ENCODE data around the gene PON3. TPM values are rescaled to one million over a fixed set of nuclear protein-coding genes. Genes with fewer than 3 reads are reported as not detected.

PON3 gene
- total and polyA plus RNA-seq, 4 experiments from 2014 or later: not detected

GRCh38 chr7:95327356-95327755, 68.8 kb downstream of the PON3 start:
- intact Hi-C loops (cut with micrococcal nuclease): no loop called here
- Histone ChIP-seq H3K4me1 (ENCODE audit: insufficient read depth, low read length) (peaks cover 5% of the 10 kb centered on the region), H3K9me3 (ENCODE audit: control insufficient read depth in 1 of 2, low read length in 2 of 2) (no peaks in the 10 kb centered on the region), H3K4me3 (ENCODE audit: low read length in 2 of 2) (no peak overlapping the region), H3K27me3 (ENCODE audit: insufficient read depth, low read length) (no peaks in the 10 kb centered on the region), H3K36me3 (ENCODE audit: insufficient read depth, low read length) (no peaks in the 10 kb centered on the region), H3K27ac (ENCODE audit: low read depth, low read length) (no peak overlapping the region)
- no peak overlapping the region for H3K27ac Mint-ChIP-seq
- peaks cover 3 to 4% of the 10 kb centered on the region in 2 donors for H3K27me3 Mint-ChIP-seq
- POLR2A ChIA-PET (ENCODE audit: partially characterized antibody): no interaction called here
- peaks cover 9 to 17% (median 15%) of the 10 kb centered on the region in 4 donors for H3K4me1 Mint-ChIP-seq
- H3K36me3 Mint-ChIP-seq: no peaks in the 10 kb centered on the region
- DNase-seq: no peak
- no peak overlapping the region for H3K4me3 Mint-ChIP-seq
- CTCF ChIA-PET (ENCODE audit: partially characterized antibody): no interaction called here
- peaks cover 0 to 4% (median 0%) of the 10 kb centered on the region in 8 donors for H3K9me3 Mint-ChIP-seq

- intact Hi-C loops (cut with micrococcal nuclease): no loop called here
- ChIA-PET POLR2A (ENCODE audit: partially characterized antibody) (no interaction called here), CTCF (ENCODE audit: partially characterized antibody) (interaction anchor here (1.2 kb wide), 1 partner anchor 87 kb away, joined by 3 read pairs; no protein-coding TSS in a partner anchor)
- peak in 1 of 5 donors; percentile 7 for DNase-seq
- Histone ChIP-seq H3K27me3 (ENCODE audit: insufficient read depth, low read length) (no peaks in the 10 kb centered on the region), H3K9me3 (ENCODE audit: control insufficient read depth in 1 of 2, low read length in 2 of 2) (no peaks in the 10 kb centered on the region), H3K4me3 (ENCODE audit: low read length in 2 of 2) (peak within 1 kb of the TSS in 1 of 2 donors; percentile 5), H3K27ac (ENCODE audit: low read depth, low read length) (no peak within 1 kb of the TSS), H3K4me1 (ENCODE audit: insufficient read depth, low read length) (no peaks in the 10 kb centered on the region), H3K36me3 (ENCODE audit: insufficient read depth, low read length) (no peaks in the 10 kb centered on the region)
- Mint-ChIP-seq H3K27me3 (peaks cover 3 to 4% of the 10 kb centered on the region in 2 donors), H3K9me3 (peaks cover 0 to 4% (median 0%) of the 10 kb centered on the region in 8 donors), H3K27ac (no peak within 1 kb of the TSS), H3K36me3 (no peaks in the 10 kb centered on the region), H3K4me1 (peaks cover 0 to 5% (median 2%) of the 10 kb centered on the region in 4 donors), H3K4me3 (peak within 1 kb of the TSS in 3 of 8 donors; percentile 3 to 64 (median 62))
Observed at GRCh38 chr7:95324431-95324830, 71.7 kb downstream of the PON3 start, which contains the start of gene PON1. PON1 (minus strand) TSS chr7:95324532; CDS start chr7:95324475, 57 bp downstream.

- no peaks in the 10 kb centered on the region for H3K36me3 Mint-ChIP-seq
- no peaks in the 10 kb centered on the region for H3K9me3 ChIP-seq (ENCODE audit: control insufficient read depth in 1 of 2, low read length in 2 of 2)
- no peak overlapping the region for H3K27ac ChIP-seq (ENCODE audit: low read depth, low read length)
- H3K36me3 ChIP-seq (ENCODE audit: insufficient read depth, low read length): no peaks in the 10 kb centered on the region
- no peak overlapping the region for H3K27ac Mint-ChIP-seq
- POLR2A ChIA-PET (ENCODE audit: partially characterized antibody): no interaction called here
- no peaks in the 10 kb centered on the region for H3K27me3 ChIP-seq (ENCODE audit: insufficient read depth, low read length)
- DNase-seq: no peak
- H3K9me3 Mint-ChIP-seq: peaks cover 0 to 4% (median 0%) of the 10 kb centered on the region in 8 donors
- peaks cover 3 to 4% of the 10 kb centered on the region in 2 donors for H3K27me3 Mint-ChIP-seq
- H3K4me1 Mint-ChIP-seq: peaks cover 0 to 5% (median under 1%) of the 10 kb centered on the region in 4 donors
- no peak overlapping the region for H3K4me3 ChIP-seq (ENCODE audit: low read length in 2 of 2)
- intact Hi-C loops (cut with micrococcal nuclease): no loop called here
- CTCF ChIA-PET (ENCODE audit: partially characterized antibody): interaction anchor here (1.2 kb wide), 1 partner anchor 88 kb away, joined by 3 read pairs; no protein-coding TSS in a partner anchor
- H3K4me1 ChIP-seq (ENCODE audit: insufficient read depth, low read length): no peaks in the 10 kb centered on the region
- no peak overlapping the region for H3K4me3 Mint-ChIP-seq
Observed at GRCh38 chr7:95323410-95324129, 72.6 kb downstream of the PON3 start.

- no peaks in the 10 kb centered on the region for H3K9me3 ChIP-seq (ENCODE audit: control insufficient read depth in 1 of 2, low read length in 2 of 2)
- POLR2A ChIA-PET (ENCODE audit: partially characterized antibody): no interaction called here
- no peak for DNase-seq
Observed at GRCh38 chr7:95322854-95323253, 73.3 kb downstream of the PON3 start.

GRCh38 chr7:95322396-95322795, 73.8 kb downstream of the PON3 start:
- Histone ChIP-seq H3K36me3 (ENCODE audit: insufficient read depth, low read length) (no peaks in the 10 kb centered on the region), H3K9me3 (ENCODE audit: control insufficient read depth in 1 of 2, low read length in 2 of 2) (no peaks in the 10 kb centered on the region), H3K4me1 (ENCODE audit: insufficient read depth, low read length) (no peaks in the 10 kb centered on the region), H3K27me3 (ENCODE audit: insufficient read depth, low read length) (no peaks in the 10 kb centered on the region), H3K27ac (ENCODE audit: low read depth, low read length) (no peak overlapping the region), H3K4me3 (ENCODE audit: low read length in 2 of 2) (no peak overlapping the region)
- intact Hi-C loops (cut with micrococcal nuclease): no loop called here
- peaks cover 3 to 4% of the 10 kb centered on the region in 2 donors for H3K27me3 Mint-ChIP-seq
- peaks cover 0 to 4% (median 0%) of the 10 kb centered on the region in 8 donors for H3K9me3 Mint-ChIP-seq
- no peak overlapping the region for H3K4me3 Mint-ChIP-seq
- ChIA-PET CTCF (ENCODE audit: partially characterized antibody) (no interaction called here), POLR2A (ENCODE audit: partially characterized antibody) (no interaction called here)
- no peak for DNase-seq
- H3K27ac Mint-ChIP-seq: no peak overlapping the region
- peaks cover 0 to 5% (median under 1%) of the 10 kb centered on the region in 4 donors for H3K4me1 Mint-ChIP-seq
- H3K36me3 Mint-ChIP-seq: no peaks in the 10 kb centered on the region

More at GRCh38 chr7:95322854-95323253, 73.3 kb downstream of the PON3 start:
- intact Hi-C loops (cut with micrococcal nuclease): no loop called here
- no peak overlapping the region for H3K27ac Mint-ChIP-seq
- peaks cover 0 to 5% (median under 1%) of the 10 kb centered on the region in 4 donors for H3K4me1 Mint-ChIP-seq
- H3K27me3 Mint-ChIP-seq: peaks cover 3 to 4% of the 10 kb centered on the region in 2 donors
- H3K27ac ChIP-seq (ENCODE audit: low read depth, low read length): no peak overlapping the region
- no peaks in the 10 kb centered on the region for H3K36me3 Mint-ChIP-seq
- CTCF ChIA-PET (ENCODE audit: partially characterized antibody): no interaction called here
- H3K4me1 ChIP-seq (ENCODE audit: insufficient read depth, low read length): no peaks in the 10 kb centered on the region
- no peak overlapping the region for H3K4me3 ChIP-seq (ENCODE audit: low read length in 2 of 2)
- H3K36me3 ChIP-seq (ENCODE audit: insufficient read depth, low read length): no peaks in the 10 kb centered on the region
- peaks cover 0 to 4% (median 0%) of the 10 kb centered on the region in 8 donors for H3K9me3 Mint-ChIP-seq
- no peak overlapping the region for H3K4me3 Mint-ChIP-seq
- H3K27me3 ChIP-seq (ENCODE audit: insufficient read depth, low read length): no peaks in the 10 kb centered on the region

- DNase-seq: no peak
- H3K27ac Mint-ChIP-seq: no peak overlapping the region
- Histone ChIP-seq H3K36me3 (ENCODE audit: insufficient read depth, low read length) (no peaks in the 10 kb centered on the region), H3K27ac (ENCODE audit: low read depth, low read length) (no peak overlapping the region), H3K4me3 (ENCODE audit: low read length in 2 of 2) (no peak overlapping the region), H3K4me1 (ENCODE audit: insufficient read depth, low read length) (no peaks in the 10 kb centered on the region), H3K9me3 (ENCODE audit: control insufficient read depth in 1 of 2, low read length in 2 of 2) (no peaks in the 10 kb centered on the region), H3K27me3 (ENCODE audit: insufficient read depth, low read length) (no peaks in the 10 kb centered on the region)
- peaks cover 3 to 4% of the 10 kb centered on the region in 2 donors for H3K27me3 Mint-ChIP-seq
- H3K4me1 Mint-ChIP-seq: peaks cover 0 to 5% (median under 1%) of the 10 kb centered on the region in 4 donors
- ChIA-PET POLR2A (ENCODE audit: partially characterized antibody) (no interaction called here), CTCF (ENCODE audit: partially characterized antibody) (no interaction called here)
- intact Hi-C loops (cut with micrococcal nuclease): no loop called here
- H3K9me3 Mint-ChIP-seq: peaks cover 0 to 4% (median 0%) of the 10 kb centered on the region in 8 donors
- no peaks in the 10 kb centered on the region for H3K36me3 Mint-ChIP-seq
- H3K4me3 Mint-ChIP-seq: no peak overlapping the region
Observed at GRCh38 chr7:95321720-95322119, 74.5 kb downstream of the PON3 start.

GRCh38 chr7:95320651-95321050, 75.5 kb downstream of the PON3 start:
- peaks cover 3 to 4% of the 10 kb centered on the region in 2 donors for H3K27me3 Mint-ChIP-seq
- Histone ChIP-seq H3K27ac (ENCODE audit: low read depth, low read length) (no peak overlapping the region), H3K36me3 (ENCODE audit: insufficient read depth, low read length) (no peaks in the 10 kb centered on the region), H3K4me1 (ENCODE audit: insufficient read depth, low read length) (no peaks in the 10 kb centered on the region), H3K4me3 (ENCODE audit: low read length in 2 of 2) (no peak overlapping the region), H3K27me3 (ENCODE audit: insufficient read depth, low read length) (no peaks in the 10 kb centered on the region), H3K9me3 (ENCODE audit: control insufficient read depth in 1 of 2, low read length in 2 of 2) (no peaks in the 10 kb centered on the region)
- ChIA-PET POLR2A (ENCODE audit: partially characterized antibody) (no interaction called here), CTCF (ENCODE audit: partially characterized antibody) (no interaction called here)
- intact Hi-C loops (cut with micrococcal nuclease): no loop called here
- no peaks in the 10 kb centered on the region for H3K36me3 Mint-ChIP-seq
- H3K9me3 Mint-ChIP-seq: no peaks in the 10 kb centered on the region
- no peak for DNase-seq
- no peak overlapping the region for H3K27ac Mint-ChIP-seq
- H3K4me1 Mint-ChIP-seq: peaks cover 0 to 5% (median under 1%) of the 10 kb centered on the region in 4 donors
- H3K4me3 Mint-ChIP-seq: no peak overlapping the region
